Measurements from ENCODE around the gene CLTCL1.

DNA sequence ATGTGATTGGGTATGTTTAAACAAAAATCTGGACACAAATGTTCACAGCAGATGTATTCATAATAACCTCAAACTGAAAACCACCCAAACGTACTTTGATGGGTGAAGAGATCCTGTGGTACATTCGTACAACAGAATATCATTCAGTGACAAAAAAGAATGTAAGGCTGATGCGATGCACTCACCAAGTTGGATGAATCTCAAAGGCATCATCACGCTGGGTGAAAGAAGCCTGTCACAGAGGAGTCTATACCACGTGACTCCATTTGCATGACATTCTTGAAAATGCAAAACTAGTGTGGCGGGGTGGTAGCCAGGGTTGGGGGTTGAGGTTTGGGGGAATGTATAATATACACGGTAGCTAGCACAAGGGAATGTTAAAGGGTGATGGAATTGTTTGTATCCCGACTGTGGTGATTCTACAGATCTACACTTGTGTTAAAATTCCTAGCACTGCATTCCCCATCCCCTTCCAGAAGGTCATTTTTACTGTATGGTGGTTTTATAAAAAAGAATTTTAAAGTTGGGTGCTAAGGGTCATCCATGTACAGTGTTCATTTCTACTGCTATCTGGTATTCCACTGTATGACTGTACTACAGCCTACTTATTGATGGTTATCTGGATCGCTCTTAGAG lies 78.0 kb downstream of the CLTCL1 start:
- TF ChIP-seq, protein P1, sequence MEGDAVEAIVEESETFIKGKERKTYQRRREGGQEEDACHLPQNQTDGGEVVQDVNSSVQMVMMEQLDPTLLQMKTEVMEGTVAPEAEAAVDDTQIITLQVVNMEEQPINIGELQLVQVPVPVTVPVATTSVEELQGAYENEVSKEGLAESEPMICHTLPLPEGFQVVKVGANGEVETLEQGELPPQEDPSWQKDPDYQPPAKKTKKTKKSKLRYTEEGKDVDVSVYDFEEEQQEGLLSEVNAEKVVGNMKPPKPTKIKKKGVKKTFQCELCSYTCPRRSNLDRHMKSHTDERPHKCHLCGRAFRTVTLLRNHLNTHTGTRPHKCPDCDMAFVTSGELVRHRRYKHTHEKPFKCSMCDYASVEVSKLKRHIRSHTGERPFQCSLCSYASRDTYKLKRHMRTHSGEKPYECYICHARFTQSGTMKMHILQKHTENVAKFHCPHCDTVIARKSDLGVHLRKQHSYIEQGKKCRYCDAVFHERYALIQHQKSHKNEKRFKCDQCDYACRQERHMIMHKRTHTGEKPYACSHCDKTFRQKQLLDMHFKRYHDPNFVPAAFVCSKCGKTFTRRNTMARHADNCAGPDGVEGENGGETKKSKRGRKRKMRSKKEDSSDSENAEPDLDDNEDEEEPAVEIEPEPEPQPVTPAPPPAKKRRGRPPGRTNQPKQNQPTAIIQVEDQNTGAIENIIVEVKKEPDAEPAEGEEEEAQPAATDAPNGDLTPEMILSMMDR (IDR thresholded peaks at IDR 0.05; ENCODE audit: low read depth, low read length, missing input control): no peak
- no peak for TF ChIP-seq GABPA (IDR thresholded peaks at IDR 0.05 in 1 of 2, conservative IDR thresholded peaks at IDR 0.05 in 1 of 2)
- no peak for TF ChIP-seq FOXA2 (IDR thresholded peaks at IDR 0.05)
- TF ChIP-seq, protein P2, sequence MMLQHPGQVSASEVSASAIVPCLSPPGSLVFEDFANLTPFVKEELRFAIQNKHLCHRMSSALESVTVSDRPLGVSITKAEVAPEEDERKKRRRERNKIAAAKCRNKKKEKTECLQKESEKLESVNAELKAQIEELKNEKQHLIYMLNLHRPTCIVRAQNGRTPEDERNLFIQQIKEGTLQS (IDR thresholded peaks at IDR 0.05): no peak
- TF ChIP-seq, protein P3, sequence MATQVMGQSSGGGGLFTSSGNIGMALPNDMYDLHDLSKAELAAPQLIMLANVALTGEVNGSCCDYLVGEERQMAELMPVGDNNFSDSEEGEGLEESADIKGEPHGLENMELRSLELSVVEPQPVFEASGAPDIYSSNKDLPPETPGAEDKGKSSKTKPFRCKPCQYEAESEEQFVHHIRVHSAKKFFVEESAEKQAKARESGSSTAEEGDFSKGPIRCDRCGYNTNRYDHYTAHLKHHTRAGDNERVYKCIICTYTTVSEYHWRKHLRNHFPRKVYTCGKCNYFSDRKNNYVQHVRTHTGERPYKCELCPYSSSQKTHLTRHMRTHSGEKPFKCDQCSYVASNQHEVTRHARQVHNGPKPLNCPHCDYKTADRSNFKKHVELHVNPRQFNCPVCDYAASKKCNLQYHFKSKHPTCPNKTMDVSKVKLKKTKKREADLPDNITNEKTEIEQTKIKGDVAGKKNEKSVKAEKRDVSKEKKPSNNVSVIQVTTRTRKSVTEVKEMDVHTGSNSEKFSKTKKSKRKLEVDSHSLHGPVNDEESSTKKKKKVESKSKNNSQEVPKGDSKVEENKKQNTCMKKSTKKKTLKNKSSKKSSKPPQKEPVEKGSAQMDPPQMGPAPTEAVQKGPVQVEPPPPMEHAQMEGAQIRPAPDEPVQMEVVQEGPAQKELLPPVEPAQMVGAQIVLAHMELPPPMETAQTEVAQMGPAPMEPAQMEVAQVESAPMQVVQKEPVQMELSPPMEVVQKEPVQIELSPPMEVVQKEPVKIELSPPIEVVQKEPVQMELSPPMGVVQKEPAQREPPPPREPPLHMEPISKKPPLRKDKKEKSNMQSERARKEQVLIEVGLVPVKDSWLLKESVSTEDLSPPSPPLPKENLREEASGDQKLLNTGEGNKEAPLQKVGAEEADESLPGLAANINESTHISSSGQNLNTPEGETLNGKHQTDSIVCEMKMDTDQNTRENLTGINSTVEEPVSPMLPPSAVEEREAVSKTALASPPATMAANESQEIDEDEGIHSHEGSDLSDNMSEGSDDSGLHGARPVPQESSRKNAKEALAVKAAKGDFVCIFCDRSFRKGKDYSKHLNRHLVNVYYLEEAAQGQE (IDR thresholded peaks at IDR 0.05): no peak
- TF ChIP-seq RXRA (IDR thresholded peaks at IDR 0.05): no peak

All from liver (tissue), 3 donors.